ENCODE measurements around the gene C1orf21.

Gene C1orf21

GRCh38 chr1:184489908-184490307, 103.1 kb downstream of the C1orf21 start:
- DNase-seq: no peak

- no peak for DNase-seq
Measured at GRCh38 chr1:184492536-184492935, 105.7 kb downstream of the C1orf21 start.

GRCh38 chr1:184493987-184494388, 107.2 kb downstream of the C1orf21 start:
- no peak for DNase-seq

- DNase-seq: no peak
Measured at GRCh38 chr1:184494929-184495328, 108.1 kb downstream of the C1orf21 start.

GRCh38 chr1:184497959-184498723, 111.3 kb downstream of the C1orf21 start:
- no peak for DNase-seq

GRCh38 chr1:184499616-184500015, 112.8 kb downstream of the C1orf21 start:
- no peak for DNase-seq

GRCh38 chr1:184502161-184502560, 115.3 kb downstream of the C1orf21 start:
- no peak for DNase-seq

- no peak for DNase-seq
Measured at GRCh38 chr1:184503221-184503749, 116.5 kb downstream of the C1orf21 start.

GRCh38 chr1:184504040-184504954, 117.5 kb downstream of the C1orf21 start:
- DNase-seq: no peak

GRCh38 chr1:184504955-184505338, 118.1 kb downstream of the C1orf21 start:
- no peak for DNase-seq

GRCh38 chr1:184506481-184506880, 119.7 kb downstream of the C1orf21 start:
- DNase-seq: no peak

GRCh38 chr1:184507165-184507564, 120.3 kb downstream of the C1orf21 start:
- DNase-seq: no peak

- no peak for DNase-seq
Measured at GRCh38 chr1:184507604-184508280, 120.9 kb downstream of the C1orf21 start.

- no peak for DNase-seq
Measured at GRCh38 chr1:184509105-184509504, 122.3 kb downstream of the C1orf21 start.

- DNase-seq: no peak
Measured at GRCh38 chr1:184510110-184510509, 123.3 kb downstream of the C1orf21 start.

GRCh38 chr1:184512724-184513123, 125.9 kb downstream of the C1orf21 start:
- no peak for DNase-seq

- no peak for DNase-seq
Measured at GRCh38 chr1:184513421-184513820, 126.6 kb downstream of the C1orf21 start.

GRCh38 chr1:184513966-184514365, 127.1 kb downstream of the C1orf21 start:
- DNase-seq: no peak

GRCh38 chr1:184514447-184514846, 127.6 kb downstream of the C1orf21 start:
- DNase-seq: no peak

- no peak for DNase-seq
Measured at GRCh38 chr1:184517130-184517529, 130.3 kb downstream of the C1orf21 start.

GRCh38 chr1:184518736-184519357, 132.0 kb downstream of the C1orf21 start:
- DNase-seq: no peak

- DNase-seq: no peak
Measured at GRCh38 chr1:184520336-184520735, 133.5 kb downstream of the C1orf21 start.

GRCh38 chr1:184524248-184524647, 137.4 kb downstream of the C1orf21 start:
- no peak for DNase-seq
